ENCODE measurements around the gene SRBD1. TPM values are rescaled to one million over a fixed set of nuclear protein-coding genes. Genes with fewer than 3 reads are reported as not detected.

The SRBD1 gene
- total RNA-seq, 1 experiment from 2014 or later: 19.8 TPM

GRCh38 chr2:45446016-45446415 is 165.1 kb downstream of the SRBD1 start:
- BruUV-seq (replicated peaks): no TSS peak
- Histone ChIP-seq H2AFZ (ENCODE audit: low read length) (no peak overlapping the region), H3K9ac (ENCODE audit: low read length) (no peak overlapping the region), H3K9me2 (replicated peaks; ENCODE audit: low read length) (no peaks in the 10 kb centered on the region), H4K20me1 (ENCODE audit: low read length) (no peaks in the 10 kb centered on the region), H3K36me3 (ENCODE audit: low read depth, low read length) (no peaks in the 10 kb centered on the region), H3K9me3 (ENCODE audit: low read length) (no peaks in the 10 kb centered on the region), H3K4me3 (ENCODE audit: low read length) (no peak overlapping the region), H3K27me3 (ENCODE audit: low read length) (no peaks in the 10 kb centered on the region), H3K27ac (ENCODE audit: low read length) (no peak overlapping the region), H3K4me1 (ENCODE audit: insufficient read depth, low read length) (no peaks in the 10 kb centered on the region; the same call in 1 of the 2 replicates), H3K4me2 (ENCODE audit: low read length) (no peak overlapping the region), H3K79me2 (ENCODE audit: low read length) (no peaks in the 10 kb centered on the region), H3F3A (ENCODE audit: low read length, unreplicated experiment) (no peaks in the 10 kb centered on the region)
- TF ChIP-seq EZH2phosphoT487 (IDR thresholded peaks at IDR 0.05; ENCODE audit: borderline replicate concordance, low read length) (no peak), EZH2 (IDR thresholded peaks at IDR 0.05; ENCODE audit: low read length, unreplicated experiment) (no peak)
- TF ChIP-seq, protein P1, sequence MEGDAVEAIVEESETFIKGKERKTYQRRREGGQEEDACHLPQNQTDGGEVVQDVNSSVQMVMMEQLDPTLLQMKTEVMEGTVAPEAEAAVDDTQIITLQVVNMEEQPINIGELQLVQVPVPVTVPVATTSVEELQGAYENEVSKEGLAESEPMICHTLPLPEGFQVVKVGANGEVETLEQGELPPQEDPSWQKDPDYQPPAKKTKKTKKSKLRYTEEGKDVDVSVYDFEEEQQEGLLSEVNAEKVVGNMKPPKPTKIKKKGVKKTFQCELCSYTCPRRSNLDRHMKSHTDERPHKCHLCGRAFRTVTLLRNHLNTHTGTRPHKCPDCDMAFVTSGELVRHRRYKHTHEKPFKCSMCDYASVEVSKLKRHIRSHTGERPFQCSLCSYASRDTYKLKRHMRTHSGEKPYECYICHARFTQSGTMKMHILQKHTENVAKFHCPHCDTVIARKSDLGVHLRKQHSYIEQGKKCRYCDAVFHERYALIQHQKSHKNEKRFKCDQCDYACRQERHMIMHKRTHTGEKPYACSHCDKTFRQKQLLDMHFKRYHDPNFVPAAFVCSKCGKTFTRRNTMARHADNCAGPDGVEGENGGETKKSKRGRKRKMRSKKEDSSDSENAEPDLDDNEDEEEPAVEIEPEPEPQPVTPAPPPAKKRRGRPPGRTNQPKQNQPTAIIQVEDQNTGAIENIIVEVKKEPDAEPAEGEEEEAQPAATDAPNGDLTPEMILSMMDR (conservative IDR thresholded peaks at IDR 0.05; ENCODE audit: low read depth, low read length): no peak
- CTCF ChIA-PET: no interaction called here
- POLR2A ChIA-PET (ENCODE audit: unreplicated experiment): no interaction called here
- DNase-seq (no peak), ATAC-seq (no peak)
- intact Hi-C loops (cut with micrococcal nuclease): no loop called here

DNA sequence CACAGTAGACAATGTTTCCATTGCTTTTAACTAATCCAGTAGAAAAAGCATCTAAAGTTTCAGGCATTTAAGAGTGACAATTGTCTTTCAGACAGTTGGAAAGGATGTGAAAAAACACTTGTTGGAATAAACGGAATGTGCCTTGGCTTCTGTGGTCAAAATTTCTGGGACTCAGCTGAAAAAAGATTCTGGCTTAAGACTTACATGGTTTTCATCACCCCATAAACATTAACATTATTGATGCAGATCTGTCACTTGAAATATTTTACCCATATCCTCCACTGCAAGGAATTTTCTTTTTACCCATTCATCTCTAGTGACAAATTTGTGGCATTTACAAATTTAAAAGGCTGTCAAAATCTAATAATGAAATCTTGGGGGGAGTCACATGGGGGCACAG is 166.0 kb downstream of the SRBD1 start:
- no peaks in the 10 kb centered on the region for H4K20me1 ChIP-seq (ENCODE audit: low read length)
- H3K36me3 ChIP-seq (ENCODE audit: low read depth, low read length): no peaks in the 10 kb centered on the region
- peaks cover 8% of the 10 kb centered on the region; the same call in 1 of the 2 replicates for H3K4me1 ChIP-seq (ENCODE audit: insufficient read depth, low read length)
- H3K79me2 ChIP-seq (ENCODE audit: low read length): no peaks in the 10 kb centered on the region
- ChIA-PET POLR2A (ENCODE audit: unreplicated experiment) (no interaction called here), CTCF (no interaction called here)
- intact Hi-C loops (cut with micrococcal nuclease): no loop called here
- no peak overlapping the region for H3K4me2 ChIP-seq (ENCODE audit: low read length)
- no peak overlapping the region for H3K9ac ChIP-seq (ENCODE audit: low read length)
- DNase-seq (no peak), ATAC-seq (no peak)
- no peaks in the 10 kb centered on the region for H3K9me2 ChIP-seq (replicated peaks; ENCODE audit: low read length)
- BruUV-seq (replicated peaks): no TSS peak
- no peaks in the 10 kb centered on the region for H3K9me3 ChIP-seq (ENCODE audit: low read length)
- TF ChIP-seq, protein P1 (conservative IDR thresholded peaks at IDR 0.05; ENCODE audit: low read depth, low read length): no peak
- TF ChIP-seq EZH2 (IDR thresholded peaks at IDR 0.05; ENCODE audit: low read length, unreplicated experiment) (no peak), EZH2phosphoT487 (IDR thresholded peaks at IDR 0.05; ENCODE audit: borderline replicate concordance, low read length) (no peak)
- no peaks in the 10 kb centered on the region for H3F3A ChIP-seq (ENCODE audit: low read length, unreplicated experiment)
- no peaks in the 10 kb centered on the region for H3K27me3 ChIP-seq (ENCODE audit: low read length)
- no peak overlapping the region for H3K4me3 ChIP-seq (ENCODE audit: low read length)
- no peak overlapping the region for H2AFZ ChIP-seq (ENCODE audit: low read length)
- no peak overlapping the region for H3K27ac ChIP-seq (ENCODE audit: low read length)

- Histone ChIP-seq H3K36me3 (ENCODE audit: low read depth, low read length) (no peaks in the 10 kb centered on the region), H3K4me1 (ENCODE audit: insufficient read depth, low read length) (peaks cover 21% of the 10 kb centered on the region), H3K27me3 (ENCODE audit: low read length) (no peaks in the 10 kb centered on the region), H3F3A (ENCODE audit: low read length, unreplicated experiment) (no peaks in the 10 kb centered on the region), H3K9me2 (replicated peaks; ENCODE audit: low read length) (no peaks in the 10 kb centered on the region), H4K20me1 (ENCODE audit: low read length) (no peaks in the 10 kb centered on the region), H3K4me2 (ENCODE audit: low read length) (no peak overlapping the region), H3K27ac (ENCODE audit: low read length) (no peak overlapping the region), H3K9ac (ENCODE audit: low read length) (no peak overlapping the region), H3K9me3 (ENCODE audit: low read length) (no peaks in the 10 kb centered on the region), H2AFZ (ENCODE audit: low read length) (no peak overlapping the region), H3K4me3 (ENCODE audit: low read length) (no peak overlapping the region), H3K79me2 (ENCODE audit: low read length) (no peaks in the 10 kb centered on the region)
- BruUV-seq (replicated peaks): no TSS peak
- no peak for ATAC-seq
- intact Hi-C loops (cut with micrococcal nuclease): loop anchor here (5.0 kb wide), 2 partner anchors 271 to 461 kb away; no protein-coding TSS in a partner anchor
- ChIA-PET POLR2A (ENCODE audit: unreplicated experiment) (no interaction called here), CTCF (no interaction called here)
- TF ChIP-seq, protein P1 (conservative IDR thresholded peaks at IDR 0.05; ENCODE audit: low read depth, low read length): no peak
- TF ChIP-seq EZH2 (IDR thresholded peaks at IDR 0.05; ENCODE audit: low read length, unreplicated experiment) (no peak), EZH2phosphoT487 (IDR thresholded peaks at IDR 0.05; ENCODE audit: borderline replicate concordance, low read length) (no peak)
- no peak for DNase-seq
These were observed 168.1 kb downstream of the SRBD1 start for GRCh38 chr2:45443012-45443411.

All from PC-3 (cell line).